Pulmonary artery endothelial cell (primary cell): Measurements from ENCODE around the gene KRTAP5-2. TPM values are rescaled to one million over a fixed set of nuclear protein-coding genes. Genes with fewer than 3 reads are reported as not detected.
"Not testable (repeated sequence)": the region's sequence is repeated elsewhere in the genome, so short reads cannot be mapped to it uniquely, and the experiment has no call there.

Experiments
- DNase-seq: peaks from one replicate; pipeline ENCODE4 v3.0.0-alpha.2; 2011; ENCODE audit warnings: low read depth, low spot score
- total RNA-seq: library from RNA; depleted of rRNA; stranded (reverse); fragments of >200 nt; gene quantifications from 2 replicates; pipeline ENCODE4 v1.2.3, GENCODE V29; 2014

The KRTAP5-2 gene
- total RNA-seq, 1 donor from 2014 or later, result not detected

- DNase-seq, result no peak
Measured at GRCh38 chr11:1628506-1629325, 30.6 kb upstream of the KRTAP5-2 start.

- no peak for DNase-seq
Measured at GRCh38 chr11:1625541-1625940, 27.4 kb upstream of the KRTAP5-2 start.

- DNase-seq, result no peak
Measured at GRCh38 chr11:1624621-1625020, 26.5 kb upstream of the KRTAP5-2 start.

- no peak for DNase-seq
Measured at GRCh38 chr11:1623716-1624115, 25.6 kb upstream of the KRTAP5-2 start.

GRCh38 chr11:1622086-1622485 lies 24.0 kb upstream of the KRTAP5-2 start, which contains the start of gene KRTAP5-4:
Gene KRTAP5-4 (minus strand): TSS chr11:1622138. CDS start chr11:1622093, 45 bp downstream.
- DNase-seq, result no peak

- DNase-seq, result no peak
Measured at GRCh38 chr11:1619449-1619848, 21.4 kb upstream of the KRTAP5-2 start.

- no peak for DNase-seq
Measured at GRCh38 chr11:1618231-1618630, 20.1 kb upstream of the KRTAP5-2 start.

- DNase-seq, result no peak
Measured at GRCh38 chr11:1608363-1608762, 10.3 kb upstream of the KRTAP5-2 start, which contains the start of gene KRTAP5-3. Gene KRTAP5-3 (minus strand): TSS chr11:1608463. CDS start chr11:1608385, 78 bp downstream.

GRCh38 chr11:1607901-1608300 lies 9.8 kb upstream of the KRTAP5-2 start:
- not testable (repeated sequence) for DNase-seq

- not testable (repeated sequence) for DNase-seq
Measured at GRCh38 chr11:1607156-1607845, 9.2 kb upstream of the KRTAP5-2 start.

GRCh38 chr11:1605923-1606322 lies 7.8 kb upstream of the KRTAP5-2 start:
- not testable (repeated sequence) for DNase-seq

- no peak for DNase-seq
Measured at GRCh38 chr11:1604711-1605110, 6.6 kb upstream of the KRTAP5-2 start.

GRCh38 chr11:1604181-1604580 lies 6.1 kb upstream of the KRTAP5-2 start:
- DNase-seq, result no peak

GRCh38 chr11:1603629-1604028 lies 5.5 kb upstream of the KRTAP5-2 start:
- no peak for DNase-seq

GRCh38 chr11:1601663-1602062 lies 3.6 kb upstream of the KRTAP5-2 start:
- DNase-seq, result not testable (repeated sequence)

GRCh38 chr11:1600626-1601025 lies 2.5 kb upstream of the KRTAP5-2 start:
- no peak for DNase-seq

GRCh38 chr11:1598816-1599215 lies 722 bp upstream of the KRTAP5-2 start:
- DNase-seq, result no peak

GRCh38 chr11:1598406-1598805 lies 312 bp upstream of the KRTAP5-2 start:
- not testable (repeated sequence) for DNase-seq

- DNase-seq, result no peak
Measured at GRCh38 chr11:1597331-1597993, 632 bp downstream of the KRTAP5-2 start.

GRCh38 chr11:1596576-1597121 lies 1.4 kb downstream of the KRTAP5-2 start:
- not testable (repeated sequence) for DNase-seq

- not testable (repeated sequence) for DNase-seq
Measured at GRCh38 chr11:1595994-1596575, 2.0 kb downstream of the KRTAP5-2 start.
